Adipocyte (in vitro differentiated cells): Measurements from ENCODE around the gene MCM8.

ENCODE experiments used
- DNase-seq: peaks from one replicate; pipeline ENCODE4 v3.0.0-alpha.2; 2015; ENCODE audit warnings: low read depth
- H3K27me3 ChIP-seq: replicated peaks from 2 replicates; pipeline ENCODE4 v1.7.0; 2013; ENCODE audit warnings: mild to moderate bottlenecking, low read length, moderate library complexity; ENCODE audit not compliant: control insufficient read depth, insufficient read depth
- H3K36me3 ChIP-seq: 2 replicates; pipeline ENCODE4 v1.7.0; 2013; ENCODE audit warnings: low read length, mild to moderate bottlenecking, moderate library complexity; ENCODE audit not compliant: control insufficient read depth, insufficient read depth, severe bottlenecking
- H3K4me1 ChIP-seq: 2 replicates; pipeline ENCODE4 v1.7.0; 2013; ENCODE audit warnings: mild to moderate bottlenecking, low read length, moderate library complexity; ENCODE audit not compliant: control insufficient read depth, insufficient read depth
- H3K4me3 ChIP-seq: 2 replicates; pipeline ENCODE4 v1.7.0; 2013; ENCODE audit warnings: mild to moderate bottlenecking, low read length, moderate library complexity
- H3K9ac ChIP-seq: 2 replicates; pipeline ENCODE4 v1.7.0; 2013; ENCODE audit warnings: mild to moderate bottlenecking, low read length, moderate library complexity
- H3K9me3 ChIP-seq: 2 replicates; pipeline ENCODE4 v1.7.0; 2013; ENCODE audit warnings: mild to moderate bottlenecking, low read length, moderate library complexity; ENCODE audit not compliant: control insufficient read depth

Gene MCM8

DNA sequence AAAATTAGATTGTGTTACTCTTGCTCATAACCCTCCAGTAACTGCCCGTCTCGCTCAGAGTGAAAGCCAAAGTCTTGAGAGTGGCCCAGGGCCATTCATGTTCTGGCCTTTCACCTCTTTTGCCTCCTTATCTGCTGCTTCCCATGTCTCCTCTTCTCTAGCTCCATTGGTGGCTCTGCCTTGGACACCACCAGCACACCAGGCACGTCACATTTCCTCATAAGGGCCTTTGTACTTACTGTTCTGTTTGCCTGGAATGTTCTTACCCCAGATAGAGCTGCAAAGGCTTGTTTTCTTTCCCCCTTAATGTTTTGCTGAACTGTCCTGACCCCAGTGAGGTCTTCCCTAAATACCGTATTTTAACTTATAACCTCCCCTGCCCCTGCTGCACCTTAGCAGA, 29.3 kb downstream of the MCM8 start:
- H3K9ac ChIP-seq, result no peak overlapping the region
- H3K4me1 ChIP-seq, result no peaks in the 10 kb centered on the region
- peaks cover 18% of the 10 kb centered on the region for H3K36me3 ChIP-seq
- H3K4me3 ChIP-seq, result no peak overlapping the region
- H3K27me3 ChIP-seq, result no peaks in the 10 kb centered on the region
- no peaks in the 10 kb centered on the region for H3K9me3 ChIP-seq
- no peak for DNase-seq

DNA sequence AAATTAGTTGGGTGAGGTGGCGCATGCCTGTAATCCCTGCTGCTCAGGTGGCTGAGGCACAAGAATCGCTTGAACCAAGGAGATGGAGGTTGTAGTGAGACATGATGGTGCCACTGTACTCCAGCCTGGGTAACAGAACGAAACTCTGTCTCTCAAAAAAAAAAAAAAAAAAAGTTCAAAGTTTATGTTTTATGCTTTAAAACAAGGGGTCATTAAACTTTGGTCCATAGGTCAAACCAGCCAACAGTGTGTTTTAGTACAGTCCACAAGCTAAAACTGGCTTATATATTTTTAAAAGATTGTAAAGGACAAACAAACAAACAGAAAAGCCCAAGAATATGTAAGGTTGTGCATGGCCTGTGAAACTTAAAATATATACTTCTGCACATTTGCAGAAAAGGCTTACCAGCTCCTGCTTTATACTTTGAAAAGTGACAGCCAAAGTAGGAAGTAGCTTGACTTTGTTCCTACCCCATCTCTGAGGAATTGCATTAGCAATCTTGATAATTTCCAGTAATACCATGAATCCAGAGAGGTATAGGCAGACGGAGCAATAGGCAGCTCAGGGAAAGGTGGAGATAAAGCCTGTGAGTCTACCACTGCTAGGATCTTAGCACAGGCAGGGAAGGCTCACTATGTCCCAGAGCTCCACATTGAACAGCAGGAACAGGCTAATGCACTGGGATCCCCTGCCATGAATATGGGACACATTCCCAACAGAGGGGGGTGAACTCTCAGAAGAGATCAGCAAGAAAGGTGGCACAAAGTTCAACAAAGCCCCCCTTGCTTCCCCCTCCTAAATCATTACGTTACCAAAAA, 30.5 kb downstream of the MCM8 start:
- DNase-seq, result no peak
- H3K9me3 ChIP-seq, result no peaks in the 10 kb centered on the region
- no peak overlapping the region for H3K9ac ChIP-seq
- H3K36me3 ChIP-seq, result peaks cover 18% of the 10 kb centered on the region
- H3K27me3 ChIP-seq, result no peaks in the 10 kb centered on the region
- H3K4me3 ChIP-seq, result no peak overlapping the region
- no peaks in the 10 kb centered on the region for H3K4me1 ChIP-seq

DNA sequence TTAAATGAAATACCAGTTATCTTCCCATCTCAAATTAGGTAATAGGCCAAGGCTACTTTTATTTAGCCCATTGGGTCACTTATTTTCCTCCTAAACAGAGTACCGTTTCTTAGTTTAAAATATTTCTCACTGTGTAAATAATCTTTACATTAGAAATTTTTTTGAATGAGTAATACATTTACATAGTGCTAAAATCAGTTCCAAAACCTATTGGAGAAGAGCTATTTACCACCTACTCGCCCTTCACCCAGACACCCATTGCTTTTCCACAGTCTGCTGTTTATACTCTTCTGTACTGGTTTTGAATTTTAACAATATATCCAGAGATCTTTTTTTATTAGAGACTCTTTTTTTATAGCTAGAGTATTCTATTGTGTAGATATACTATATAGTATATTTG, 36.9 kb downstream of the MCM8 start:
- Histone ChIP-seq H3K4me1 (peaks cover 12% of the 10 kb centered on the region), H3K4me3 (no peak overlapping the region), H3K36me3 (peaks cover 7% of the 10 kb centered on the region), H3K9ac (no peak overlapping the region), H3K27me3 (no peaks in the 10 kb centered on the region), H3K9me3 (no peaks in the 10 kb centered on the region)
- DNase-seq, result no peak

DNA sequence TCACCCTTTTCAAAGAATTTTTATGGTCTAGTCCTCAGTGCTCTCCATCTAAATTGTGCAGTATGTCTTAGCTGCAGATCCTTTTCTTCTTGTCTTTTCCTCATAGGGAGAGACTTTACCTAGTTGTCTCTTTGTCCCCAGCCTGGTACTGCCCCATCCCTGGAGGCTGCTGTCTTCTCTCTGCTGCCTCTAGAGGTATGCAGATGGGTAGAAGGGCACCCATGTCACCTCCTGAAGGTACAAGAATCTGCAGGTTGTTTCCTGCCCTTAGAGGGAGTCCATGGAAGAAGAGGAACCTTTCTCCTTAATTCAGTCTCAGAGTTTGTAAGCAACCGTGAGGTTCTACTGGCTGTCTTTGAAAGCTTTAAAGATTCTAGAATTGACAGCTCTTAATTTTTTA, 39.1 kb downstream of the MCM8 start:
- no peak overlapping the region for H3K9ac ChIP-seq
- H3K9me3 ChIP-seq, result no peaks in the 10 kb centered on the region
- H3K27me3 ChIP-seq, result no peaks in the 10 kb centered on the region
- no peak for DNase-seq
- peaks cover 13% of the 10 kb centered on the region for H3K36me3 ChIP-seq
- peaks cover 13% of the 10 kb centered on the region for H3K4me1 ChIP-seq
- H3K4me3 ChIP-seq, result no peak overlapping the region

DNA sequence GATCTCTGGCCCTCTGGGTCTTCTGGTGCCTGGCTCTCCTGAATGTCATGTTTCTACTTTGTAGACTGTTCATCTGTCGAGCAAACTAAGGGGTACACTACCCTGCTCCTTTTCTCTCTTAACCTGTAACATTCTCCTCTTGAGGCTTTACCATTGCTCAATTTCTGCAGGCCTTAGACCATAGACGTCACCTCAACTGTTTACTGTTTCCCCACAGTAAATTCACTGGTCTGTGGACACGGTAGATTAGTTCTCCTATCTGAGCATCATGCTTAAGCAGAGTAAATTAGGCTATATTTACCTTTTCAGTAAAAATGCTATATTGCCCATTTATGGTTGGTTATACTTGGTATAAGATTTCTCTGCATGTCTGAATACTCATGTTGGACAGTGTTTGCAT, 40.5 kb downstream of the MCM8 start:
- H3K36me3 ChIP-seq, result peaks cover 22% of the 10 kb centered on the region
- no peak overlapping the region for H3K9ac ChIP-seq
- no peaks in the 10 kb centered on the region for H3K9me3 ChIP-seq
- no peak for DNase-seq
- H3K4me1 ChIP-seq, result peaks cover 13% of the 10 kb centered on the region
- no peaks in the 10 kb centered on the region for H3K27me3 ChIP-seq
- H3K4me3 ChIP-seq, result no peak overlapping the region

DNA sequence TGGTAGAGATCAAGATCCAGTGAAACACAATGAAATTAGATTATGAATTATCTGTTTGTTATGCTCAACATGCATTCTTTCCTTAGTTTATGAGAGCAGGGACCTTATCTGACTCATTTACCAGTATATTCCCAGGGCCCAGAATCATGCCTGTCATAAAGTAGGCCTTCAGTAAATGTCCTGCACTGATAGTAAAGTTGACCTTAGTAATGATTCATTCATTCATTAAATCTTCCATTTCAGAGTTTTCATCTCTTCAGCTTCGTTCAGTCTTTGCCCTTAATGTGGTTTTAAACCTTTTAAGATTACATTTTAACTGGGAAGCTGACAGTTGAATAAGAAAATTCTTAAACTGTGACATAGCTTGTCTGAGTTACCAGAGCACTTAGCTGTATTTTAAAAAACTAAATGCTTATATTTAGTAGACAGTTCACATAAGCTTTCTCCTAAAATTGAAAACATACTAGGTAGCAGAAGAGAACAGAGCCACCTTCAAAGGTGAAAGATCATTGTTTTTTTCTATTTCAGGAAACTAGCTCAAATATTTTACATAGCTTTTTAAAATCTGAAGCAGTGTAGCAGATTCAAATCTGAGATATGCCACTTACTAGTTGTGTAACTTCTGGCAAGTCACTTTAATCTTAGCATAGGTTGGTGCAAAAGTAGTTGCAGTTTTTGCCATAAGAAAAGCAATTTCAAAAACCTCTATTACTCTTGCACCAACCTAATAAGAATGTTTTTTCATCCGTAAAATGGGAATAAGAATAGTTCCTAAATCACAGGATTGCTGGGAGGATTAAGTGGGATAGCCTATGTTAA, 41.4 kb downstream of the MCM8 start:
- Histone ChIP-seq H3K27me3 (no peaks in the 10 kb centered on the region), H3K36me3 (peaks cover 22% of the 10 kb centered on the region), H3K4me1 (peaks cover 13% of the 10 kb centered on the region), H3K9ac (peak overlapping the region; percentile 13), H3K9me3 (no peaks in the 10 kb centered on the region), H3K4me3 (no peak overlapping the region)
- peak; percentile 29 for DNase-seq

DNA sequence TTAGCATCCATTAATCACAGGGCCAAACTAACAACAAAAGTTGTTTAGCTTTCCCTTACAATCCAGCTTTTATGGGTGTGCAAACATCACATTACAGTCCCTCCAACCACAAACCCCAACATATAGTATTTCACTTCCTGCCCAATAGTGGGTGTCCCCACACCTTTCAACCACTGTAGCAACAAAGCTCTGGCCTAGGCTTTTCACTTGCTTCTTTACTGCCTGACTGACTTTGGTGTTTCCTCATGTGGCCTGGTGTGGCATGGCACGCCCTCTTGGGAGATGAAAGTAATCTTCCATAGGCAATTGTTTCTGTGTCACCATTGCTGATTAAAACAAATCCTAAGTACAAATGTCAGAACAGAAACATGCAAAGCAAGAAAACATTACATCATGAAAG, 46.3 kb downstream of the MCM8 start:
- no peak for DNase-seq
- Histone ChIP-seq H3K4me3 (no peak overlapping the region), H3K27me3 (no peaks in the 10 kb centered on the region), H3K36me3 (peaks cover 15% of the 10 kb centered on the region), H3K9me3 (no peaks in the 10 kb centered on the region), H3K9ac (no peak overlapping the region), H3K4me1 (peaks cover 7% of the 10 kb centered on the region)

DNA sequence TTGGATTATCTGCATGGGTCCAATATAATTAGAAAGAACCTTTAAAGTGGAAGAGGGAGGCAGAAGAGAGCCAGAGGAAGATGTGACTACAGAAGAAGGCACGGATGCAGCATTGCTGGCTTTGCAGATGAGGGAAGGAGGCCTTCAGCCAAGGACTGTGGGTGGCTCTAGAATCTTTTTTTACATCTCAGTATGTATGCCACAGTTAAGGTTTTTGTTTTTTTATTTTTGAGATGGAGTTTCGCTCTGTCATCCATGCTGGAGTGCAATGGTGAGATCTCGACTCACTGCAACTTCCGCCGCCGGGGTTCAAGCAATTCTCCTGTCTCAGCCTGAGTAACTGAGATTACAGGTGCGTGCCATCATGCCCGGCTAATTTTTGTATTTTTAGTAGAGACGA, 49.3 kb downstream of the MCM8 start:
- Histone ChIP-seq H3K4me3 (no peak overlapping the region), H3K4me1 (no peaks in the 10 kb centered on the region), H3K27me3 (no peaks in the 10 kb centered on the region), H3K36me3 (peaks cover 9% of the 10 kb centered on the region), H3K9ac (no peak overlapping the region), H3K9me3 (no peaks in the 10 kb centered on the region)
- DNase-seq, result no peak

DNA sequence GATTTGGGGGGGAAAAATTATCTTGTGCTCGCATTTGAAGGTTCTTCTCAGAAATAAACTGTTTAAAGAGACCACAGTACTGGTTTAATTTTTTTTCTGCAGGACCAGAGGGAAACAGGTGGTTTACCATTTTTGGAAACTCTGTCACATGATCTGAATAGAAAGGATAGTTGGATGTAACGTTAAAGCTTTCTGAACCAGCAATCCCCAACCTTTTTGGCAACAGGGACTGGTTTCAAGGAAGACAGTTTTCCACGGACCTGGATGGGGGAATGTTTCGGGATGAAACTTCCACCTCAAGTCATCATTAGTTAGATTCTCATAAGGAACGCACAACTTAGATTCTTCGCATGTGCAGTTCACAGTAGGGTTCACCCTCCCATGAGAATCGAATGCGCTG, 50.4 kb downstream of the MCM8 start:
- DNase-seq, result no peak
- no peaks in the 10 kb centered on the region for H3K27me3 ChIP-seq

DNA sequence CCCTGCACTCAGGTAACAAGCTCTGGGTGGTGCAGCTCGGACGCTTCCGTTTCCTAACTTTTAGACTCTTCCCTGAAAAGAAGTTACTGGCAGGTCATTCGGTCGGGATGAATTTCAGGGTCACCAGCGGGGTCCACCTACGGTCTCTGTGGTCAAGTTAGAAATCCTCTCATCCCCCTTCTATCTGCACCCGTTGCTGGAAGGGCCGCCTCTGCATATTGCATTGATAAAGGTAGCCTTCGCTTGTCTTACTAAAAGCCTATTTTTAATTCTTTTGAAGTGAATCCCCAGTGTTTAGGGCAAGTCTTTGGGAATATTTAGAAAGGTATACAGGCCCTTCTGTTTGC, 56.1 kb downstream of the MCM8 start:
- peak overlapping the region; percentile 96 for H3K9ac ChIP-seq
- H3K4me3 ChIP-seq, result peak overlapping the region; percentile 98
- H3K36me3 ChIP-seq, result peaks cover 21% of the 10 kb centered on the region
- peaks cover 34% of the 10 kb centered on the region for H3K4me1 ChIP-seq
- H3K9me3 ChIP-seq, result no peaks in the 10 kb centered on the region
- no peaks in the 10 kb centered on the region for H3K27me3 ChIP-seq
- peak; percentile 25 for DNase-seq

More for the DNA sequence above, 50.4 kb downstream of the MCM8 start:
- H3K9me3 ChIP-seq, result no peaks in the 10 kb centered on the region
- no peak overlapping the region for H3K9ac ChIP-seq
- no peak overlapping the region for H3K4me3 ChIP-seq
- H3K4me1 ChIP-seq, result peaks cover 4% of the 10 kb centered on the region
- H3K36me3 ChIP-seq, result peaks cover 1% of the 10 kb centered on the region

DNA sequence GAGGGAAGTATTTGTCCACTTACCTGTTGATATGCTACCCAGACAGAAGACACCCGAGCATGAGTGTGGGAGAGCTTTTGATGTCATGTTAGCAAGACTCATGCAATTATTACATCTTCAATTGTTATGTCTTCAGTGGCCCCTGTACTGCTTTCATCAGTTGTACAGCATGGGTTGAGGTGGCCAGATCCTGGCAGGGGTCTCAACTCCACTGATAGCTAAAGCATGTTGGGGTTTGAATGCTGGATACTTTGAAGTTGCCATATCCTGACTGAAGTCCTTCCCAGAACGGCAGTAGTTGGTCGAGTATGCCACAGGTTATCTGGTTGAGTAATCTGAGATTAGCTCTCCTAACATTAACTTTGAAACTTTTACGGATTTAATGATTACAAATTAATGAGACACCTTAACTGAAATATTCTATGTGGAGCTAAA, 56.7 kb downstream of the MCM8 start:
- peak overlapping the region; percentile 98 for H3K4me3 ChIP-seq
- H3K9ac ChIP-seq, result peak overlapping the region; percentile 96
- H3K9me3 ChIP-seq, result no peaks in the 10 kb centered on the region
- no peaks in the 10 kb centered on the region for H3K27me3 ChIP-seq
- DNase-seq, result peak; percentile 21
- H3K4me1 ChIP-seq, result peaks cover 34% of the 10 kb centered on the region
- peaks cover 26% of the 10 kb centered on the region for H3K36me3 ChIP-seq
